OCI-LY7 (cell line): ENCODE data around the gene CYP2A6. TPM values are rescaled to one million over a fixed set of nuclear protein-coding genes. Genes with fewer than 3 reads are reported as not detected.

ENCODE experiments used
- BruUV-seq: library from RNA; stranded (reverse); fragments of 400-500 nt; replicated peaks from 2 replicates; lab custom pipeline; 2021; lab: Mats Ljungman, UMichigan
- CTCF ChIA-PET: fragments of 300-600 bp; sonication (Branson Sonifier 250); formaldehyde crosslinking; loops from one replicate; lab custom pipeline; 2022; ENCODE audit warnings: antibody characterized with exemption; ENCODE audit not compliant: unreplicated experiment; lab: Charles Lee
- POLR2A ChIA-PET: fragments of 300-600 bp; sonication (Branson Sonifier 250); formaldehyde crosslinking; loops from one replicate; lab custom pipeline; 2022; ENCODE audit warnings: antibody characterized with exemption; lab: Charles Lee
- DNase-seq: peaks from one replicate; pipeline ENCODE4 v3.0.0-alpha.2; 2015; ENCODE audit warnings: low spot score
- H2AFZ ChIP-seq: fragments of 200-600 bp; sonication (generic), shearing (Covaris generic); 2 replicates; pipeline ENCODE4 v1.6.1; 2014; ENCODE audit warnings: mild to moderate bottlenecking, antibody characterized with exemption, low read length, moderate library complexity
- H3K27ac ChIP-seq: fragments of 200-600 bp; sonication (generic); 2 replicates; pipeline ENCODE4 v1.5.1; 2014; ENCODE audit warnings: mixed run types, low read depth, mild to moderate bottlenecking, moderate library complexity, low read length, inconsistent platforms; ENCODE audit not compliant: poor library complexity, severe bottlenecking
- H3K36me3 ChIP-seq: fragments of 200-600 bp; sonication (generic); 2 replicates; pipeline ENCODE4 v1.6.1; 2014; ENCODE audit warnings: mild to moderate bottlenecking, antibody characterized with exemption, low read length, moderate library complexity, mixed read lengths; ENCODE audit not compliant: insufficient read depth
- H3K4me1 ChIP-seq: fragments of 200-600 bp; sonication (generic); 2 replicates; pipeline ENCODE4 v1.5.1; 2014; ENCODE audit warnings: mild to moderate bottlenecking, low read length; ENCODE audit not compliant: insufficient read depth, poor library complexity, severe bottlenecking
- H3K4me2 ChIP-seq: fragments of 200-600 bp; sonication (generic); 2 replicates; pipeline ENCODE4 v1.6.1; 2014; ENCODE audit warnings: mild to moderate bottlenecking, low read length
- H3K4me3 ChIP-seq: fragments of 200-600 bp; sonication (generic); 2 replicates; pipeline ENCODE4 v1.5.1; 2014; ENCODE audit warnings: mild to moderate bottlenecking, low read depth, low read length; ENCODE audit not compliant: poor library complexity, severe bottlenecking
- H3K79me2 ChIP-seq: fragments of 200-600 bp; sonication (generic); 2 replicates; pipeline ENCODE4 v1.6.1; 2016; ENCODE audit warnings: low read depth, mild to moderate bottlenecking, low read length, moderate library complexity, mixed read lengths; ENCODE audit not compliant: insufficient read depth
- H3K9me2 ChIP-seq: fragments of 200-600 bp; sonication (generic); 2 replicates; pipeline ENCODE4 v1.6.1; 2016; ENCODE audit warnings: mild to moderate bottlenecking, low read length, mixed read lengths; ENCODE audit not compliant: insufficient read depth
- H3K9me3 ChIP-seq: fragments of 200-600 bp; sonication (generic); 2 replicates; pipeline ENCODE4 v1.6.1; 2014; ENCODE audit warnings: mild to moderate bottlenecking, mixed run types, low read length, mixed read lengths
- H4K20me1 ChIP-seq: fragments of 200-600 bp; sonication (generic); 2 replicates; pipeline ENCODE4 v1.6.1; 2014; ENCODE audit warnings: mild to moderate bottlenecking, antibody characterized with exemption, low read length, moderate library complexity, mixed read lengths; ENCODE audit not compliant: insufficient read depth
- EZH2phosphoT487 ChIP-seq: fragments of 200-600 bp; sonication (generic); IDR thresholded peaks from 2 replicates; pipeline ENCODE4 v1.6.1; 2018; ENCODE audit warnings: low read depth, borderline replicate concordance, mild to moderate bottlenecking, mixed run types, antibody characterized with exemption, low read length, moderate library complexity, mixed read lengths
- intact Hi-C: fragments of 100-400 bp; cut with micrococcal nuclease; formaldehyde crosslinking; loops from one replicate; pipeline ENCODE4 v1.10.0; 2022; ENCODE audit not compliant: unreplicated experiment
- total RNA-seq, 2 experiments: library from RNA; depleted of rRNA in 1 of 2; stranded (reverse); fragments of >200 nt in 1 of 2; shearing (Covaris generic) in 1 of 2; gene quantifications; 2 replicates each; pipeline ENCODE4 v1.2.3, GENCODE V29; 2014 to 2022
- TF ChIP-seq, protein P1 (sequence below): fragments of 200-600 bp; sonication (generic); conservative IDR thresholded peaks from 2 replicates; pipeline ENCODE4 v1.5.1; 2014; ENCODE audit warnings: mild to moderate bottlenecking, antibody characterized with exemption, low read length, moderate library complexity, mixed read lengths

Gene CYP2A6
- total RNA-seq, 2 experiments from 2014 or later, result not detected

DNA sequence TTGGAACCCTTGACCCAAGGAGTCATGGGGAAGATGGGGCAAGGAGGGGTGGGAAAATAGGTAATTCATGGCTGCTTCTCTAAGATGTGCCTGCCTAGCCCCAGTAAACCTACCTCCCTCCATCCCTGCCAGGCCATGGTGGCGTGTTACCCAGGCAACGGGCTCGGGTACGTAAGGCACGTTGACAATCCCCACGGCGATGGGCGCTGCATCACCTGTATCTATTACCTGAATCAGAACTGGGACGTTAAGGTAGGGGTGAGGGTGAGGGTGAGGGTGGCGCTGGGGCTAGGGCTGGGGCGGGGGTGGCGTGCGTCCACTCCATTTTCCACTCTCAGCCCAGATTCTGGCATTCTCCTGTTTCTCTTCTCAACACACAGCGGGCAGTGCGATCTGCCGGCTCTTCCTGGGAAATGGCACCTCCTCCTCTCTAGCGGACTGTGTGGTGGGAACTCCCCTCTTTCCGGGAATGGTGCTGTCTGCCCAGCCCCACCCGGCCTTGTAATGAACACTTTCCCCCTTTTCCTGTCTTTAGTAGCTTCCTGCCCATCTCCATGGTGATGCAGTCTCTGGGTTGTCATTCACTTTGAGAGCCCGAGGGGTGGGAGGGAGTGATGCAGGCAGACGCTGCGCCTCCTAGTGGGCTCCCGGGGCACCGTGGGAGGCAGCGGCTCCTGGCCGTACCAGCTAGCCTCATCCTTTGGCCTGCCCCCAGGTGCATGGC, 43.7 kb downstream of the CYP2A6 start:
- Histone ChIP-seq H3K4me3 (no peak overlapping the region), H4K20me1 (peaks cover 27% of the 10 kb centered on the region), H2AFZ (no peak overlapping the region), H3K36me3 (peaks cover 83% of the 10 kb centered on the region), H3K4me1 (peaks cover 67% of the 10 kb centered on the region), H3K27ac (peak overlapping the region; percentile 81), H3K4me2 (peak overlapping the region; percentile 18; the same call in 1 of the 2 replicates), H3K9me3 (no peaks in the 10 kb centered on the region), H3K9me2 (no peaks in the 10 kb centered on the region), H3K79me2 (peaks cover 49% of the 10 kb centered on the region)
- no TSS peak for BruUV-seq
- intact Hi-C loops, result loop anchor here (1.0 kb wide), 1 partner anchor 143 kb away; no protein-coding TSS in a partner anchor
- POLR2A ChIA-PET, result interaction anchor here (0.6 to 1.5 kb wide), 2 partner anchors 28 to 403 kb away, joined by 4 to 5 read pairs; no protein-coding TSS in a partner anchor
- TF ChIP-seq, protein P1, sequence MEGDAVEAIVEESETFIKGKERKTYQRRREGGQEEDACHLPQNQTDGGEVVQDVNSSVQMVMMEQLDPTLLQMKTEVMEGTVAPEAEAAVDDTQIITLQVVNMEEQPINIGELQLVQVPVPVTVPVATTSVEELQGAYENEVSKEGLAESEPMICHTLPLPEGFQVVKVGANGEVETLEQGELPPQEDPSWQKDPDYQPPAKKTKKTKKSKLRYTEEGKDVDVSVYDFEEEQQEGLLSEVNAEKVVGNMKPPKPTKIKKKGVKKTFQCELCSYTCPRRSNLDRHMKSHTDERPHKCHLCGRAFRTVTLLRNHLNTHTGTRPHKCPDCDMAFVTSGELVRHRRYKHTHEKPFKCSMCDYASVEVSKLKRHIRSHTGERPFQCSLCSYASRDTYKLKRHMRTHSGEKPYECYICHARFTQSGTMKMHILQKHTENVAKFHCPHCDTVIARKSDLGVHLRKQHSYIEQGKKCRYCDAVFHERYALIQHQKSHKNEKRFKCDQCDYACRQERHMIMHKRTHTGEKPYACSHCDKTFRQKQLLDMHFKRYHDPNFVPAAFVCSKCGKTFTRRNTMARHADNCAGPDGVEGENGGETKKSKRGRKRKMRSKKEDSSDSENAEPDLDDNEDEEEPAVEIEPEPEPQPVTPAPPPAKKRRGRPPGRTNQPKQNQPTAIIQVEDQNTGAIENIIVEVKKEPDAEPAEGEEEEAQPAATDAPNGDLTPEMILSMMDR, result peak; percentile 92
- TF ChIP-seq EZH2phosphoT487, result no peak
- CTCF ChIA-PET, result interaction anchor here (1.0 kb wide), 1 partner anchor 53 kb away, joined by 4 read pairs; no protein-coding TSS in a partner anchor
- peak; percentile 81 for DNase-seq

DNA sequence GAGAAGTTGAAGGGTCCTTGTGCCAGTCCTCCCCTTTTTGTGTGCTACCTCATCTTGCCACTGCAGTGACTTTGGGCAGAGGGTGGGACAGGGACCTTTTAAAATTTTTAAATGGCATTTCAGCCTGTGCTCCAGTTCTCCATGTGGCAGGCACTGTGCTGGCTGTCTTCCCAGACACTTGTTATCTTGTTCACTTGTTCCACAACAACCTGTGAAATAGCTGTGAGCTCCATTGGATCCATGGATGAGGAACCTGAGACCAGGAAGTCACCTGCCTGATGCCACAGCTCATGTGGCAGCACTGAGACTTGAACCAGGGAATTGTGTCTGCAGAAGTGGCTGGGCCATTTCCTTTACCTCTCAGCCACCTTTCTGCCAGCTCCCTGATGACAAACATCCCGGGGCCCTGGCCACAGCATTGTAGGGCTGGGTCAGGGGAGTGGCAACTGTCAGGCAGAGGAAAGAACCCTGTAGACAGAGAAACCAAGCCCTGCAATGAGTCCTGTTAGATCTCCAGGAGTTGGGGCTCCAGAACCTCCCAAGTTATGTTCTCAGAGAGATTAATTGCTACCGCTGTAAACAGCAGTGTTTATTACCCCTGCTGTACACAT, 44.9 kb downstream of the CYP2A6 start:
- no peaks in the 10 kb centered on the region for H3K9me3 ChIP-seq
- H2AFZ ChIP-seq, result no peak overlapping the region
- peak overlapping the region; percentile 81 for H3K27ac ChIP-seq
- TF ChIP-seq EZH2phosphoT487, result no peak
- TF ChIP-seq, protein P1, result no peak
- peaks cover 70% of the 10 kb centered on the region for H3K4me1 ChIP-seq
- H3K79me2 ChIP-seq, result peaks cover 61% of the 10 kb centered on the region
- H4K20me1 ChIP-seq, result peaks cover 27% of the 10 kb centered on the region
- H3K4me3 ChIP-seq, result no peak overlapping the region
- no peak for DNase-seq
- intact Hi-C loops, result no loop called here
- no TSS peak for BruUV-seq
- H3K4me2 ChIP-seq, result peak overlapping the region; percentile 97; the same call in 1 of the 2 replicates
- ChIA-PET POLR2A (interaction anchor here (1.2 to 1.5 kb wide), 2 partner anchors 27 to 55 kb away, joined by 3 to 4 read pairs; partner anchors contain the start of genes ACTMAP and SNRPA), CTCF (interaction anchor here (0.6 kb wide), 1 partner anchor 971 kb away, joined by 12 read pairs; the partner anchor contains the start of gene DYRK1B)
- peaks cover 94% of the 10 kb centered on the region for H3K36me3 ChIP-seq
- H3K9me2 ChIP-seq, result no peaks in the 10 kb centered on the region
